ENCODE results near the gene ALAS1.

Gene ALAS1

GRCh38 chr3:52233968-52234367, 36.0 kb downstream of the ALAS1 start:
- Mint-ChIP-seq H3K27me3 (no peaks in the 10 kb centered on the region), H3K4me1 (peaks cover 67% of the 10 kb centered on the region), H3K27ac (peak overlapping the region; percentile 75), H3K36me3 (peaks cover 55% of the 10 kb centered on the region), H3K4me3 (no peak overlapping the region), H3K9me3 (no peaks in the 10 kb centered on the region)
- no peak for DNase-seq
- CTCF ChIA-PET, result interaction anchor here (1.1 to 6.2 kb wide), 5 partner anchors 12 to 106 kb away, joined by 4 to 73 read pairs (median 5); partner anchors contain the start of gene WDR82

DNA sequence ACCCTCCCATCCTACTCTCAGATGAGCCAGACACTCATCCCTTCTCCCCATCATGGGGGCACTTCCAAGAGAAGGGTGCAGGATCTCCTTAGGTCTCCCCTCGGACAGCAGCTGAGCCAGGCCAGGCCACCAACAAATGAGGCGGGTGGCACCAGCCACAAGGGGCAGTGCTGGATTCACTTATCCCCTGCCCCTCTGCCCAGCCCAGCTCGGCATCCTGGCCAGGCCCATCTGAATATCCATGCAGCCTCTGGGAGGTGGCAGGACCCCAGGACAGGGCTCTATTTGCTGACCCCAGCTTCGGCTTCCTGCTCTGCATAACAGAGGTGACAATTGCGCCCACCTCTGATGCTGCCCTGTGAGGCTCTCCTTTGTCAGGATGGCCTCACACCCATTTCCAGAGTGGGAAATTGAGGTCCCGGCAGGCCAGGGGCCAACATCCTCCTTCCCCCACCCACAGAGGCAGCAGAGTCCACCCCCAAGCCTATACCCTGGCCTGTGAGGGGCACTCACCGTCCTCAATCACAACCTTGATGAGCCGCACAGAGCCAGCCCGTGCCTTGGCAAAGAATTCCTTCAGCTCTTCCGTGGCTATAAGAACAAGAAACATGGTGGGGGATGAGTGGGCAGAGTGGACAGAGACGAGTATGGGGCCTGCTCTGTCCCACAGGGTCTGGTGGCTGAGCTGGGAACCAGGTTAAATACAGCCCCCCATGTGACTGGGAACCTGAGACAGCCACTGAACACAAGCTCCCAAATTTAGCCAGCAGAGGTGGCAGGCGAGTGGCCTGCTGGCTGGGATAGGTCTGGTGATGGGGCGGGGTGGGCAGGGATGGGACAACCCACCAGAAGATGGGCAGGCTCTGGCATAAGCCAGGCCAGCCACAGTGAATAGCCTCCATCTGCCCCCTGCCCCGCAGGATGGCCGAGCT, 36.8 kb downstream of the ALAS1 start:
- no peaks in the 10 kb centered on the region for H3K9me3 Mint-ChIP-seq
- peaks cover 70% of the 10 kb centered on the region for H3K4me1 Mint-ChIP-seq
- peak overlapping the region; percentile 79 for H3K27ac Mint-ChIP-seq
- DNase-seq, result no peak
- H3K4me3 Mint-ChIP-seq, result no peak overlapping the region
- peaks cover 52% of the 10 kb centered on the region for H3K36me3 Mint-ChIP-seq
- CTCF ChIA-PET, result interaction anchor here (1.1 to 4.9 kb wide), 5 partner anchors 12 to 105 kb away, joined by 3 to 46 read pairs (median 4); no protein-coding TSS in a partner anchor
- H3K27me3 Mint-ChIP-seq, result no peaks in the 10 kb centered on the region

DNA sequence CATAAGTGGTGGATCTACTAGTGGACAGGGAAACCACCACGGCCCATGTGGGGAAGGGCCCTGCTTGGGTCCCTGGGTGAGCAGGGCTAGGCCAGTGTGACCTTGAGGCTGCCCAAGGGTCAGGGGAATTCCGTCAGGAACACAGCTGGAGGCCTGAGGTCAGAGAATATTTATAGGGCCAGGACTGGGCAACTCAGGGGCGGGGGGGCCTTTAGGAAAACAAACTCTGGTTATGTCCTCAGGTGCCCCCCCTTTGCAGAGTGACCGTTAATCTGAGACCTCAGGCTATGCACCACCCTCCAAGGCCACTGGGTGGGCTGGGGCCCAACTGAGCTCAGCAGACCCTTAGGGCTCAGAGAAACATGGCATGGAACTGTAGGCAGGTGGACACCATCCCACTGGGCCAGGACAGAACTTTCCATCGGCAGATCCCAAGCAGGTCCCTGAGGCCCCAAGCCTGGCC, 38.5 kb downstream of the ALAS1 start:
- peak overlapping the region; percentile 45 for H3K27ac Mint-ChIP-seq
- no peaks in the 10 kb centered on the region for H3K9me3 Mint-ChIP-seq
- peaks cover 46% of the 10 kb centered on the region for H3K36me3 Mint-ChIP-seq
- H3K27me3 Mint-ChIP-seq, result no peaks in the 10 kb centered on the region
- CTCF ChIA-PET, result interaction anchor here (1.5 to 10.0 kb wide), 4 partner anchors 12 to 103 kb away, joined by 5 to 106 read pairs (median 26); partner anchors contain the start of gene WDR82
- peaks cover 79% of the 10 kb centered on the region for H3K4me1 Mint-ChIP-seq
- H3K4me3 Mint-ChIP-seq, result peak overlapping the region; percentile 51
- DNase-seq, result no peak

GRCh38 chr3:52237006-52237656, 39.2 kb downstream of the ALAS1 start:
- H3K36me3 Mint-ChIP-seq, result peaks cover 41% of the 10 kb centered on the region
- no peak overlapping the region for H3K27ac Mint-ChIP-seq
- CTCF ChIA-PET, result interaction anchor here (1.5 to 10.0 kb wide), 5 partner anchors 13 to 102 kb away, joined by 5 to 106 read pairs (median 9); partner anchors contain the start of gene WDR82
- peak; percentile 15 for DNase-seq
- no peaks in the 10 kb centered on the region for H3K9me3 Mint-ChIP-seq
- peaks cover 81% of the 10 kb centered on the region for H3K4me1 Mint-ChIP-seq
- no peaks in the 10 kb centered on the region for H3K27me3 Mint-ChIP-seq
- peak overlapping the region; percentile 96 for H3K4me3 Mint-ChIP-seq

DNA sequence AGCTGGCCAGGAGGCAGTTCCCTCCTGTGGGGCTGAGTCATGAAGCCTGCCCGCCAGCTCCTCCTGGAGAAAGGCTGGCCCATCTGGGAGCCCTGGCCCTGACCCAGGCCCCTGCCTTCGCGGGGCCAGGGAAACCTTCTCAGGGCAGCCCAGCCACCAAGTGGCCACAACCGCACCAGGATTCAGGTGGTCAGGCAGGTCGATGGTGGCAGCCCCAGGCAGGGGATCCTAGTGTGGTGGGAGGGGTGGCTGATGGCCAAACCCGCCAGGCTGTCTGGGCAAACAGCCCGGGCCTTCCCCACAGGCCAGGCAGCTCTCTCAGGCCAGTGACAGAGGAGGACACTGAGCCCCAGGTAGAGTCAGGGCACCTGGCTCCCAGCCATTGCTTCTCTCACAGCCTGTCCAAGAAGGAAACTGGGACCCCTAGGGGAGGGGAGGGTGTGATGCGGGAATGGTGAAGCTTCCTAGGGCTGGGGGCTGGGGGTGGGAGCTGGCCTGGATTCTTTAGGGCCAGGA, 39.8 kb downstream of the ALAS1 start:
- Mint-ChIP-seq H3K27ac (peak overlapping the region; percentile 60), H3K4me1 (peaks cover 79% of the 10 kb centered on the region), H3K9me3 (no peaks in the 10 kb centered on the region), H3K4me3 (peak overlapping the region; percentile 96), H3K27me3 (no peaks in the 10 kb centered on the region), H3K36me3 (peaks cover 38% of the 10 kb centered on the region)
- CTCF ChIA-PET, result interaction anchor here (1.7 to 10.0 kb wide), 4 partner anchors 13 to 102 kb away, joined by 7 to 106 read pairs (median 28); partner anchors contain the start of gene WDR82
- DNase-seq, result peak; percentile 22

- Mint-ChIP-seq H3K36me3 (peaks cover 37% of the 10 kb centered on the region), H3K27me3 (no peaks in the 10 kb centered on the region), H3K4me1 (peaks cover 77% of the 10 kb centered on the region), H3K27ac (peak overlapping the region; percentile 92), H3K9me3 (no peaks in the 10 kb centered on the region), H3K4me3 (peak overlapping the region; percentile 96)
- peak; percentile 22 for DNase-seq
- CTCF ChIA-PET, result interaction anchor here (0.9 to 10.0 kb wide), 5 partner anchors 14 to 101 kb away, joined by 5 to 106 read pairs (median 9); partner anchors contain the start of gene WDR82
Observed at GRCh38 chr3:52238193-52238760, 40.3 kb downstream of the ALAS1 start.

GRCh38 chr3:52238761-52239701, 41.1 kb downstream of the ALAS1 start, which contains the start of gene TWF2:
Gene TWF2, minus strand, starts transcription at chr3:52239158. Its CDS starts 142 bp downstream, at chr3:52239016.
- peak; percentile 88 for DNase-seq
- Mint-ChIP-seq H3K27ac (peak within 1 kb of the TSS; percentile 96), H3K27me3 (no peaks in the 10 kb centered on the region)

GRCh38 chr3:52240059-52240885, 42.3 kb downstream of the ALAS1 start:
- H3K27ac Mint-ChIP-seq, result peak overlapping the region; percentile 96
- H3K9me3 Mint-ChIP-seq, result no peaks in the 10 kb centered on the region
- H3K27me3 Mint-ChIP-seq, result no peaks in the 10 kb centered on the region
- H3K4me3 Mint-ChIP-seq, result peak overlapping the region; percentile 96
- peak; percentile 71 for DNase-seq
- peaks cover 82% of the 10 kb centered on the region for H3K4me1 Mint-ChIP-seq
- CTCF ChIA-PET, result interaction anchor here (0.7 to 10.0 kb wide), 21 partner anchors 8 to 206 kb away, joined by 3 to 106 read pairs (median 4); partner anchors contain the start of genes GLYCTK and WDR82
- H3K36me3 Mint-ChIP-seq, result peaks cover 25% of the 10 kb centered on the region

More at GRCh38 chr3:52238761-52239701, 41.1 kb downstream of the ALAS1 start, which contains the start of gene TWF2:
- CTCF ChIA-PET, result interaction anchor here (0.9 to 10.0 kb wide), 3 partner anchors 18 to 101 kb away, joined by 5 to 106 read pairs (median 9); partner anchors contain the start of gene WDR82
- Mint-ChIP-seq H3K9me3 (no peaks in the 10 kb centered on the region), H3K4me3 (peak within 1 kb of the TSS; percentile 96), H3K36me3 (peaks cover 31% of the 10 kb centered on the region), H3K4me1 (peaks cover 80% of the 10 kb centered on the region)

DNA sequence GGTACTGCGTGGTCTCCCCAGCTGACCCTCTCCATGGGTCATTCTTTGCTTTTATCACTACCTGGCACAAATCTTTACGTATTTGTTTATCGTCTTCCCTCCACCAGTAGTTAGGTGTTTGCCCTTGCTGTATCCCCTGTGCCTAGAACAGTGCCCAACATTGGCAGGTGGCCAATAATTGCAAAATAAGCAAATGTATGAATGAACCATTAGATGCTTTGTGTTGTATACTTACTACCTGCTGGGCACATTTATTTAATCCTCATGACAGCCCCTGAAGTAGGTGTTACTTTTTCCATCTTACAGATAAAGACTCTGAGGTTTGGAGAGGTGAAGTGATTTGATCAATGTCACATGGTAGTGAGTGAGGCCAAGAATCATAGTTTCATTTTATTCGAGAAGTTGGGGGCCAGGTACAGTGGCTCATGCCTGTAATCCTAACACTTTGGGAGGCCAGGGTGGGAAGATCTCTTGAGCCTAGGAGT, 43.0 kb downstream of the ALAS1 start:
- peak; percentile 22 for DNase-seq
- peaks cover 19% of the 10 kb centered on the region for H3K36me3 Mint-ChIP-seq
- CTCF ChIA-PET, result interaction anchor here (0.9 to 10.0 kb wide), 17 partner anchors 8 to 206 kb away, joined by 3 to 106 read pairs (median 4); partner anchors contain the start of gene WDR82
- peak overlapping the region; percentile 96 for H3K4me3 Mint-ChIP-seq
- no peaks in the 10 kb centered on the region for H3K9me3 Mint-ChIP-seq
- H3K4me1 Mint-ChIP-seq, result peaks cover 76% of the 10 kb centered on the region
- no peaks in the 10 kb centered on the region for H3K27me3 Mint-ChIP-seq
- H3K27ac Mint-ChIP-seq, result peak overlapping the region; percentile 96

DNA sequence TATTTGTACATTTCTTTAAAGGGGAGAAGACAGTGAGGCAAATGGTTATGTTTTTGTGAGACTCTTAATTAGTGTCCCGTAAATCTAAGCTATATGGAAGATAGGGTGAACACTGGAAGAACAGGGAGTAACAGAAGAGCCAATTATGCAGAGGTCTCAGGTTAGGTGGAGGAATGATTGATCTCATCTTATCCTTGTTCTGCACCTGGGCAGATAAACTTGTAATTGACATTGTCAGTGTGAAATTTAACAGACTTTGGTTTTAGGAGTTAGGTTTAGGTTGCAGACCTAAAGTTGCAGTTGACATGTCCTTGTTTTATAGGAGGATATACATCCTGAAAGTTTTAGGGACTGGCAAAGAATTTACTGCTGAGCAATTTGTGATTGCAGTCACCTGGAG, 44.1 kb downstream of the ALAS1 start:
- CTCF ChIA-PET, result interaction anchor here (1.0 to 10.0 kb wide), 4 partner anchors 10 to 97 kb away, joined by 5 to 106 read pairs (median 12); partner anchors contain the start of gene WDR82
- peaks cover 27% of the 10 kb centered on the region for H3K36me3 Mint-ChIP-seq
- DNase-seq, result no peak
- no peak overlapping the region for H3K4me3 Mint-ChIP-seq
- no peaks in the 10 kb centered on the region for H3K27me3 Mint-ChIP-seq
- peaks cover 76% of the 10 kb centered on the region for H3K4me1 Mint-ChIP-seq
- H3K9me3 Mint-ChIP-seq, result no peaks in the 10 kb centered on the region
- peak overlapping the region; percentile 70 for H3K27ac Mint-ChIP-seq

DNA sequence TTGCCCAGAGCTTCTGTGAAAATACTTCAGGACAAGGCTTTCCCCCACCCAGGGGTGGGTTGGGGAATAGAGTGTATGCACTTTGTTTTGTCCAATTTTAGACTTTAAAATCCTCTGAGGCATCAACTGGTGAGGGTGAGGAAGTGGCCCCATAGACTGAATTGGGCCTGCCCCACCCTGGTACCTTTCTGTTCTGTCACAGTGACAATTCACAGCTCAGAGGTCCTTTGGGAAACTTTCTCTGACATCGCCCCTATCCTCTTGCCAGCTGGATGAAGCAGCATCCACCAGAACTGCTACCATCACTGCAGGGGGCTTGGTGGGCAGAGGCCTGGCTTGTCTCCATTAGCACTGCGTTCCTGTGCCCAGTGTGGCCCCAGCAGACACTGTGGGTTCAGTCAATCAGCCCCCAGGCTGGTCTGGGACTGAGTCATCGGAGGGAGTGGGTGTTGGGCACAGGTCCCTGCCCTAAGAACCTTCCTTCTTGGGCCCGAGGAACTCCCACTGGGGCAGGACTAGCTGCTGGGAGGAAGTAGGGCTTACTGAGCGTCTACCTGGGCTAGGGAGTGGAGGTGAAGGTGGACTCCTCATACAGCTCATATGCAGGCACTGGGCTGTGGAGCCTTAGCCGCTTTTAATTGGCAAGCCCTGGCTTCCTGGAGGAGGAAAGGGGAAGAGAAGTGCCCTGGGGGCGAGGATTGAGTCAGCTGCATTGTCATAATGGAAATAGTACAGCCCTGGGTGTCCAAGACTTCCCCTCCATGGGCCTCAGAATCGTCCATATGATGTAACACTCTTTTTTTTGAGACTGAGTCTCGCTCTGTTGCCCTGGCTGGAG, 46.0 kb downstream of the ALAS1 start:
- peak; percentile 29 for DNase-seq
- CTCF ChIA-PET, result interaction anchor here (0.9 to 10.0 kb wide), 7 partner anchors 8 to 95 kb away, joined by 3 to 106 read pairs (median 5); partner anchors contain the start of genes TLR9 and WDR82
- Mint-ChIP-seq H3K4me3 (peak overlapping the region; percentile 84), H3K36me3 (peaks cover 40% of the 10 kb centered on the region), H3K9me3 (no peaks in the 10 kb centered on the region), H3K27me3 (no peaks in the 10 kb centered on the region), H3K27ac (peak overlapping the region; percentile 84), H3K4me1 (peaks cover 83% of the 10 kb centered on the region)

Data from activated naive CD4-positive, alpha-beta T cell treated with anti-CD3 and anti-CD28 coated beads, Interleukin-2, amount 10 ng/mL, durations not matched to agents 7 days and 5 days (primary cell).